HG02759 (cell line): Measurements from ENCODE around the gene CLVS2.

Source experiments
- ATAC-seq: cut with Tn5 transposase; IDR thresholded peaks from one replicate; pipeline ENCODE4 v1.9.1; 2021; ENCODE audit warnings: mild to moderate bottlenecking, moderate library complexity; ENCODE audit not compliant: unreplicated experiment

CLVS2 gene, protein sequence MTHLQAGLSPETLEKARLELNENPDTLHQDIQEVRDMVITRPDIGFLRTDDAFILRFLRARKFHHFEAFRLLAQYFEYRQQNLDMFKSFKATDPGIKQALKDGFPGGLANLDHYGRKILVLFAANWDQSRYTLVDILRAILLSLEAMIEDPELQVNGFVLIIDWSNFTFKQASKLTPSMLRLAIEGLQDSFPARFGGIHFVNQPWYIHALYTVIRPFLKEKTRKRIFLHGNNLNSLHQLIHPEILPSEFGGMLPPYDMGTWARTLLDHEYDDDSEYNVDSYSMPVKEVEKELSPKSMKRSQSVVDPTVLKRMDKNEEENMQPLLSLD

DNA sequence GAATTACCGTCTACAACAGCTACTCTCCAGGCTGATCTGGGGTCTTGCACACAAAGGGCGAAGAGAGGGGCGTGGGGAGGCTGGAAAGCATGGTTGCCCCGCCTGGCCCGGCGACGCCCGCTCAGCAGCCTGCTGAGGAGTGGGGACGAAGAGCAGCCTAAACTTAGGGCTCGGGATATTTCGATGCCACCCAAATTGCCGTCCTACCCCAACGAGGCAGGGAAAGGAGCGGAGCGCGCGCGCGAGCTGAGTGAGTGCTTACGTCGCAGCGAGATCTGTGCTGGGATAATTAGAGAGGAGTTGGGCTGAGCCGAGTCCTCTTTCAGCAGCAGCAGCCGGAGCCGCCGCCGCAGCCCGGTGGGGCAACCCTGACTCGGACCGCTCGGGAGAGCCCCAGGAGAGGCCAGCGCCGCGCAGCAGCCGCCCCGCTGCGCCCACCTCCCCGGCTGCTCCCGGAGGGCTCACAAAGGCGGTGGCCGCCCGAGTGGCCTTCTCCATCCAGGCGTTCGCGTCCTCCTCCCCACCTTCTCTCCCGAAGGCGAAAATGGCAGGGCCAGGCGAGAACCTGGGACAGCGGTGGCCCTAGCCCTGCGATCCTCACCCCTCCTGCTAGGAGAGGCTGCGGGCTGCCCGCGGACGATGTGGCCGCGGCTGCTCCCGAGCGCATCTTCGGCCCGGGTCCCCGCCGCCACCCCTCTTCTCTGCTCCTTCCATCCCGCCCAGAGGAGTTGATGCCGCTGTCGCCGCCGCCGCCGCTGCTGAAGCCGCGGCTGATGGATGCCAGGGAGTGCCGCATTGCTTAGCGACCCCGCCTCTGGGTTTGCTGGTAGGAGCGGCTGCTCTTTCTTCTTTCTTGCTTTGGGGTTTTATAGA is at the start of gene CLVS2:
Gene CLVS2, plus strand, starts transcription at position 315 of the 873 bp plus-strand sequence. CDS start 1,543 bp downstream, outside the sequence.
- no peak for ATAC-seq

DNA sequence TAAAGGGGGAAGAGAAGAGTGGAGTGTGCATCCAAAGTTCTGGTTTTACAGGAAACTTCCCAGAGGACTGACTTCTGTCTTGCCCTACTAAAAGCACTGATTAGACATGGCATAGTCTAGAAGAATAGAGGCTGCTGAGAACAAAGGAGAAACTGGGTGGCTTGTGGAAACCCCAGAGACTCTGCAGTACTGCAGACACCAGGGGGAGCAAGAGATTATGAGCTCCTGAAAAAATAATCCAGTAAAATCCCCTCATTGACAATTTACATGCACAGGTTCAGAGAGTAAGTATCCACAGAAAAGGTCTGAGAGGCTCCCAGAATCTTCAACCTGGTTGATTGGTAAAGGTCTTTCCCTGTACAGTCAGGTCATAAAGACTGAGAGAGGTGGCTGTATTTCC is 48.7 kb upstream of the CLVS2 start:
- no peak for ATAC-seq

DNA sequence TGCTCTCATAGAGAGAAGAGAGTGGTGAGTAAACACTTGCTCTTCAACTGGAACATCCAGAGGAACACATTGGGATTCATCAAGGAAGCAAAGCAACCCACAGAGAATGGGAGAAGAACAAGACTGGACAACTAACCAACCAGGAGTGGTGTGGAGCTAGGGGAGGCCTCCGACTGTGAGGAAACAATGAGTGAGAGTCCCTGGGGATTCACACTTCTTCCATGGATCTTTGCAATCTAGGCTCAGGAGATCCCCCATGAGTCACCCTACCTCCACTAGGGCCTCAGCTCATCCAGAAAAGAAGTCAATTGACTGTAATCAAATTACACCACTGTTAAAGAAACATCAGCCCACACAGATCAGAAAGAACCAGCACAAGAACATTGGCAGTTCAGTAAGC is 42.3 kb upstream of the CLVS2 start:
- no peak for ATAC-seq

DNA sequence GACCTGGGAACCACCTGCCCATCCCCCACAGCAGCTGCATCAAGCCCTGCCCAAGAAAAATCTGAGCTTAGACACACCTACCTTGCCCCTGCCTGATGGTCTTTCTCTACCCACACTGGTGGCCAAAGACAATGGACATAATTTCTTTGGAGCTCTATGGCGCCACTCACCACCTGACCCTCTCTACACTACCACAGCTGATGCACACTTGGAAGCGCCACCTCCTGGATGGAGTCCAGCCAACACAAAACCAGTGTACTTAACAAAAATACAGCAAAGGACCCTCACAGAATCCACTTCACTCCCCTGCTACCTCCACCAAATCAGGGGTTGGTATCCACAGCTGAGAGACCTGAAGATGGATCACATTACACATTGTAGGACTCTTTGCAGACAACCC is 39.7 kb upstream of the CLVS2 start:
- no peak for ATAC-seq

DNA sequence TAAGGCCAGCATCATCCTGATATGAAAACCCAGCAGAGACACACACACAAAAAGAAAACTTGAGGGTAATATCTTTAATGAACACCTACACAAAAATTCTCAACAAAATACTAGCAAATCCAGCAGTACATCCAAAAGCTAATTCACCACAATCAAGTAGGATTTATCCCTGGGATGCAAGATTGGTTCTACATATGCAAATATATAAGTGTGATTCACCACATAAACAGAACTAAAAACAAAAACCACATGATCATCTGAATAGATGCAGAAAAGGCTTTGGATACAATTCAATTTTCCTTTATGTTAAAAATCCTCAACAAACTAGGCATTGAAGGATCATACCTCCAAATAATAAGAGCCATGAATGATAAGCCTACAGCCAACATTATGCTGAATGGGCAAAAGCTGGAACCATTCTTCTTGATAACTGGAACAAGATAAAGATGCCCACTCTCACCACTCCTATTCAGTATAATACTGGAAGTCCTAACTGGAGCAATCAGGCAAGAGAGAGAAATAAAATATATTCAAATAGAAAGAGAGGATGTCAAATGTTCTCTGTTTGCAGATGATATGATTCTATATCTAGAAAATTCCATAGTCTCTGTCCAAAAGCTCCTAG is 33.9 kb upstream of the CLVS2 start:
- no peak for ATAC-seq

DNA sequence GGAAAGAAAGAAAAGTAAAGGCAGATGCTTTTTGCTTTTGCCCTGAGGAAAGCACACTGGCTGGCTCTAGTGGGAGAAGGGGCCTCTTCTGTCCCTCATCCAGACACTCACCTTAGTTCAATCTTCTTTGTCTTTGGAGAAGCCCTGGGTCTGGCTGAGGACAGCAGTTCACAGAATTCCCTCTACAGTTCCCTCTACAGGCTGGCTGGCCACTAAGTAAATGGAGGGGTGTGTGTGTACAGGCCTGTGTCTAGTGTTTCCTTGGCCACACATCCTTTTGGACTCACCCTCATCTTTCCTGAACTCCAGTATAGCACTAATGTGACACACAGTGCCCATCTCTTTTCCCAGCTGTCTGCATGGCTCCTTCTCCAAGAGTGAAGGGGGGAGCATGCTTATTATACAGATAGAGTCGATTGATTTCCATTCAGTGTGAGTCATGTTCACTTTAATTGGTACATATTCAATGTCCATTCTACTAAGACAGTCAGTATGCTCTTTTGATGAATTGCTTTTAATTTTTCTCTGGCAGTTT is 26.0 kb upstream of the CLVS2 start:
- ATAC-seq: no peak

DNA sequence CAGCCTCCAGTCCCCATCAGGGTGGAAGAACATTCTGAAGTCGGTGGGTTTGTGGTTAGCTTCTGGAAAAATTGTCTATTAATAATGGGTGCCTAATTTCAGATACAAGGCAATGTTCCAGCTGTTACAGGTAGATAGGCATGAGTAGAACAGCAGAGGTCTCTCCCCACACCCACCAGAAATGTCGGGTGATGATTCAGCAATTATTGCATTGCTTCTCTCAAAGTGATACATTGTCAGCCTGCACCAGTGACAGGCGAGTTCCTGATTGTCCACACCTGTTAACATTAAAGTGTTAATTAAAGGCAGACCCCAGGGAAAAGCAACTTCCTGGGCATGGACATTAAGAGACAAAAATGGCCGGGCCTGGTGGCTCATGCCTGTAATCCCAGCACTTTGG is 18.9 kb upstream of the CLVS2 start:
- ATAC-seq: no peak

DNA sequence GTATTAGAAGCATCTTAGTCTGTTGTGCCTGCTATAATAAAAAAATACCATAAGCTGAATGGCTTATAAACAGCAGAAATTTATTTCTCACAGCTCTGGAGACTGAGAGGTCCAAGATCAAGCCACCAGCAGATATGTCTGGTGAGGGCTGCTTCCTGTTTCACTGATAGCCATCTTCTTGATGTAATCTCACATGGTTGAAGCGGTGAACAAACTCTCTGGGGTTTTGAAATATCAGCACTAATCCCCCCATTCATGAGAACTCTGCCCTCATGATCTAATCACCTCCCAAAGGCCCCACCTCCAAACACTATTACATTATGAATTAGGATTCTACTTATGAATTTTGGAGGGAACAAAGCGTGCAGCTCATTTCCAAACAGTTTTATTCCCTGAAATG is 11.6 kb upstream of the CLVS2 start:
- ATAC-seq: no peak

DNA sequence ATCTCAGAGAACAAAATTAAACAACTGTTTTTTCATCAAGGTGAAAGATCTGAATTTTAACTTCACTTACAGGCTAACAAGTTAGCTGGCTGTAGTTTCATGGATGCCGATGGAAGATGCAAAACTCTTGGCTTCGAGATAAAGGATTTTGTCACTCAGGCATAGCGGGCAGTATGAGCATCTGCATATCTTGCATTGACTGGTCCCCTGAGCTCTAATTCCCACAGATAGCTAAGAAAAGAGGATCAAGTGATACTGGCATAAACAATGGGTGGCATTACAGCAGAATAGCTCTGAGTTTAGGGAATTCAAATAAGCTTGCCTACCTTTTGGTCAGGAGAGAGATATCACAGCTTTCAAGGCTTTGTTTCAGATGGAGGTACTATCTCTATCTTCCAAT is 1.8 kb upstream of the CLVS2 start:
- no peak for ATAC-seq

DNA sequence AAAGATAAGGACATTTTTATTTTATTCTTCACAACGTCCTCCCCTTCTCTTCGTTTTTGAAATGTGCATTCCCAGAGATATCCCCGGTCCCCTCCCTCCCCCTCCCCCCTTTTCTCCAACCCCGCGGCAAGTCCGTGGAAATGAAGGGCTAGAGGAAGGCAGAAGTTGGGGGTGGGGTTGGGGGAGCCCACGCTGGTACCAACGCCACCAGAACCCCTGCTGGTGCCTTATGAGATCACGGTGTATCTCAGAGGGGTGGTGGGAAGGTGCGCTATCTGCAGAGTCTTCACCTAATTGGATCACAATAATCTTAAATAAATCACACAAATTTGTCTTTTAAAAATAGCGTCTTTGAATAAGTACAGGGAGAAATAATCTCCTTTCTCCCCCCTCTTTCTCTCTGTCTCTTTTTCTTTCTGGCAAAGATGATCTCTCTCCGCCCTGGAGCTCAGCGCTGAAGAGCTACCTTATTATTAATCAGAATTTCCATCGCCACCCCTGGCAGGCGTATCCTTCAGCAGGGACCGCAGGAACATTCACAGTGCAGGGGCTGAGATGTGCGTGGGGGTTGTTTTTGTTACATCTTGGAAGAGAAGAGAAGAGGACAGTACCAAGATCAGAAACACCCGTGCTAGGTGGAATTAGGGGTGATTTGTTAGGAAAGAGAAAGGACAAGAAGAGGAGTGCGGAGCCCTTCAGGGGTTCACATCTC is 915 bp downstream of the CLVS2 start:
- no peak for ATAC-seq

DNA sequence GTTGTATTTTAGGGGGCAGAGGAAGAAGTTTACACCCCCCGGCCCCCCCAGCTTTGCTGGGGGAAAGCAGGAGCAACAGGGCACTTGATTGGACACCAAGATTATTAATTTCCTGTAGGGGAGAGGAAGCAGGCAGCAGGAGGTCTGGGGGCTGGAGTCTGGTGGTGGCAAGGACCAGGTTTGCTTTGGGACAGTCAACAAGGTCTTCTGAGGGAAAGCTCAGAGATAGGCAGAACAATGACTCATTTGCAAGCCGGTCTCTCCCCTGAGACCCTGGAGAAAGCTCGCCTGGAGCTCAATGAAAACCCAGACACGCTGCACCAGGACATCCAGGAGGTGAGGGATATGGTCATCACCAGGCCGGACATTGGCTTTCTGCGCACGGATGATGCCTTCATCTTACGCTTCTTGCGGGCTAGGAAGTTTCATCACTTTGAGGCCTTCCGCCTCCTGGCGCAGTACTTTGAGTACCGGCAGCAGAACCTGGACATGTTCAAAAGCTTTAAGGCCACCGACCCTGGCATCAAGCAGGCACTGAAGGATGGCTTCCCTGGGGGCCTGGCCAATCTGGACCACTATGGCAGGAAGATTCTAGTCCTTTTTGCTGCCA is 1.6 kb downstream of the CLVS2 start:
- ATAC-seq: no peak

DNA sequence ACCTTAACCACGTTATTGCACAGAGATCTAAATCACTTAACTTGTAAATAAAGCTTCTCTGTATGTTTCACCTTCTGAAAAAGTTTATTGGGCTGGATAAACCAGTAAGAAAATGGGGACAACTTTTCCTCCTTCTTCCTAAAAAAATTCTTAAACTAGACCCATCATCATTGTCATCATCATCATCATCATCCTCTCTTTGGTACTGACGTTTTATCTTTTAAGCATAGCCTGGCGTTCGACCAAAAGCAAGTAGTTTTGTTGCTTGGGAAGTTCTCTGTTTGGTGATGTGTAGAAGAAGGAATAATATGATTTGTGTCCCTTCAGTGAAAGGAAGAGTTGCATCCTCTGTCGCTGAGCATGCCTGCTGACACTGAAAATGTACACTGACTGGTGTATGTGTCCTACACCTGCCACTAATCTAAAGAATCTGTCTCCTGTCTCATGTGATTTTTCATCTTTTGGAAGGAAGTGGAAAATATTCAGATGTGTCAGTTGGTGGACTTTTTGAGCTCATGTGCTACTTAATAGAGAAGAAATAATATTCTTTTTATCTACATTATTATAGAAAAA is 2.5 kb downstream of the CLVS2 start:
- ATAC-seq: no peak

DNA sequence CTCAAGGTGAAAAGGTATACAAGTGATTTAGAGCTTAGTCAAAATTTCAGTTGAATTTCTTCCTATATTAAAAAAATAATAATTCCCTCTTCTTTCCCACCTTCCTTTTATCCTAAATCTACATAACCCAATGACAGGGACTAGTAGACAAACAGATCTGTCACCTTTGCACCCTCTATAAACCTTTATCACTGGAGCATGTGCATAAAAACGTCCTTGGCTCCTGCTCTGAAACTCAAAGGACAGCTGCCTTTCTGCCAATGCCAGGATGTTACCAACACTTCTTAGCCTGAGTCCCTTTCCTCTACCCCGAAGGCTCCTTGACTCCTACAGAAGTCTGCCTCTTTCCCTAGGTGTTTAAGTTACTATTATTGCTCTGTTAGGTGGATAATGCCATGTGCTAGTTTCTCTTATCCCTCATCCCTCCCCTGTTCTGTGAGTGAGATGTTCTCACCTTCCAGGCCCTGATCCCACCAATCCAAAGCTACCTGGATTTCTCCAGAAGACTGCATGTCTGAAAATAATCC is 4.3 kb downstream of the CLVS2 start:
- ATAC-seq: no peak

DNA sequence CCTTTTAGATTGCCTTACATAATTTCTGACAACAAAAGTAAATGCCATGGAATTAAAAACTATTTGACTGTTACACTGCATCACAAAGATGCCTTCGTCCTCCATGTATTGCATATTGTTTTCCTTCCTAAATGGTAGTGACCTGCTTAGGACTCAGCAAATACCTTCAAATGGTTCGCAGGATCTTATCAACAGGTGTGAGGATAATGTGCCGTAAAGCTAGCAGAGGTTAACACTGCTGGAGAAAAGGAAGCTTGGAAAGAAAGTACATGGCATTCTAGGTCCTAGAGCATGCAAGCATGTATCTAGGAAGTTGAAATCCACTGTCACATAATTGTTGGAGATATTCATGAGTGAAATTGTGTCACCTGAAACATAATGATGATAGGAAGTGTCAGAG is 5.5 kb downstream of the CLVS2 start:
- ATAC-seq: no peak

DNA sequence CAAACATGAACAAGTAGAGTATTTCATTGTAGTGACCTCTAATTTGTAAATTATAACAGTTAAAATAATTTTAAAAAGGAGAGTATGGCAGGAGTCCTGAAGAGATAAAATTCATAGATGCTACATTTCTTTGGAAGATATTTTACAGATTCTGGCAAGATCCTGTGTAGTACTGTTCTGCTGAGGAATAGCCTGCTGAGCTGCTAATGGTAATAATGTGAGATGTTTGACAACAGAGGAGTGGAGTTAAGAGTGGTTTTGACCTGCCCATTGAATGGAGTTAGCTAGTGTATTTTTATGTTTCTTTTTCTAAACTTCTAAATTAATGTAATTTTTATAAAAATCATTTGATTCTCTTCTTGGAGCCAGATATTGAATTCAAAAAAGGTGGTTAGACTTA is 11.8 kb downstream of the CLVS2 start:
- ATAC-seq: no peak

DNA sequence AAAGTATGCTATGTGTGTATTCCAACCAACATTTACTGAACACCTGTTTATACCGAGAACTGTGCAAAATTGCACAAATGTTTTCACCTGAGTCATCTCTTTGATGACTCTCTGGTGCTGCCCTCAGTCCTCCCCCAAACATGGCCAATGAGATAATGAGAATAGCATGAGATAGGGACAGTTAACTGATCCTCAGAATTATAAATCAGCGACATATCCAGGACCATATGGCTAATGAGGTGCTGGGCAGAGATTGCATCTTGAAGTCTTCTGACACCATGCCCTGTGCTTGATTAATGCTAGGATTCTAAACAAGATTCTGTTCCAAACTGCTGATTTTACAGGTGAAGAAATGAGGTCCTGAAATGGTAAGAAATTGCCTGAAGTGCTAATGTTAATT is 13.0 kb downstream of the CLVS2 start:
- no peak for ATAC-seq

DNA sequence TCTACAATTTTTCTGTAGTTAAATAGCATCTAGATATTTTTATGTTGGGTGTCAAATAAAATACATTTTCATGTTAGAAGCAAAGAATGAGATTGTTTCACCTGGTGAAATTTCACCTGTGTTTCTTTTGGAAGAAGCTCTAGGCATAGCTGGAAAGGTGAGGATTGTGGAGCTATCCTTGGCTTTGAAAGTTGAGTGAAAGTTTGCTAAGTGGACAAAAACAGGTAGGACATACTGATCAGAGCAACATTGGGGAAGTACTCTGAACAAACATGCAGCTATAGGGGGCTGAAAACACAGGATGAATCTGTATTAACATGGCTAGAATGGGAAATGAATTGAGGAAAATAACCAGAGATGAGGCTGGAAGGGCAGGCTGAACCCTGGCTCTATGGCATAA is 18.8 kb downstream of the CLVS2 start:
- no peak for ATAC-seq

DNA sequence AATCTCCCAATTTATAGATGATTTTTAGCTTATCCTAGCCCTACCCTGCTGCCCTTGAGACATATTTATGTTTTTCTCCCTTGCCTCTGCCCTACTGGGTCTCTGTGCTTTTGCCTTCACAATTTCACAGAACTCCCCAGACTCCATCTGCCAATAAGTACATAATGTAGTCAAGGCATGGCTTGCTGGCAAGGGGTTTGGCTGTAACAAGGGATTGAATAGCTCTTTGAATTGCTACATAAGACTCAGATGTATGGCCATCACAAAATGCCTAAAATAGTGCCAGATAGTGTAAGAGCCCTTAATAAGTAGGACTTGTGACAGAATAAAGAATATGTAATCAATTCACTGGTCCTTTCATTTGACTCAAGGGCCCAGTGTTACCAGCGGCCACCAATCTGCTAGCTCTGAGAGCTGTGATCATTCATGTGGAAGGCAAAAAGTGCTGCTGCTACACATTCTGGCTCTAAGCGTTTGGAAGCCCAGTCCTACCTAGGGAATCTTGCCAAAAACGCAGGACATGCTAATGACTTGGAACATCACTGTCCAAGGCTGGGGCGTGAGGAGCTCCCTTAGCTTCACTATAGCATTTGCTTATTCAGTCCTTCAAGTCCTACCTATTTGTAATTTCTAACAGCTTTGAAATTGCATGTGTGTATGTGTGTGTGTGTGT is 20.5 kb downstream of the CLVS2 start:
- no peak for ATAC-seq

DNA sequence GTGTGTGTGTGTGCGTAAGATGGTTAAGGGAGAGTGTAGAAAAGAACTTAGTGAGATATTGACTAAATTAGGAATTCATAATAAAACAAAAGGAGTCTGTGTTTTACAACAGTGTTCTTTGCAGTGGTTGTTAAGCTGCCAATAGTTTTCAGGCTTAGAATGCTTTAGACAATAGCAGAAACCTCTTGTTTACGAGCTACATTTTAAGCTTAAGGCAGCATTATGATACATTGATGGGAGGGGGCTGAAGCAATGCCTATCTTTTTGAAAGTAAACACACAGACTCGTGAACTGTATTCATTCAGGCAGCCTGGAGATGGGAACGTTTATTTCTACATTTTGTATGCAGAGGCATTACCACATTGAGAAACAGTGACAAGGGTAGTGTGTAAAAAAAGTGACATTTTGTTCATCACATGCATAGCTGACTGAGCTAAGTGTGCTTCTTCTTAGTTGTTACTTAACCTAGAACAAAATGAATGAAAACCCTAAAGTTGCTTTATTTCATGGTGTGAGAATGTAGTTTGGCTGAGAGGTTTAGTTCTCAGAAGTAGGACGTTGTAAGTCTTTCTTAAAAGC is 21.2 kb downstream of the CLVS2 start:
- ATAC-seq: no peak
